ENCODE data around the gene SLAMF8.

SLAMF8 gene

DNA sequence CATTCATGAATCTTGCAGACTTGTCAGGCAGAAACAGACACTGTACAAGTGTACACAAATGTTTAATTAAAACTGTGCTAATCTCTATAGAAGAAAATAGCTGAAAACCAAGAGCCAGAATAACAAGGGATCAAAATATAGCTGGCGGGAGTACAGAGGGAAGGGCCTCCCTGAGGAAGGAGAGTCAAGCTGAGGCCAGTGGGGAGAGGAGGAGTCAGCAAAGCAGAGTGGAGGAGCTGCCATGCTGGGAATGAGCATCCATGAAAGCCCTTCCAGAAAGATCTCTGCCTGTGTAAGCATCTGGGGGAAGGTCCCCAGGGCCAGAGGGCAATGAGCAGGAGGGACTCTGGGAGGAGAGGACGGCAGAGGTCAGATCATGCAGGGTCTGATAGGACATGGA is 15.1 kb downstream of the SLAMF8 start:
- no peak overlapping the region for H3K4me3 ChIP-seq (ENCODE audit: low read length)
- H3K9me3 ChIP-seq (ENCODE audit: insufficient read depth, low read length): no peaks in the 10 kb centered on the region
- H4K20me1 ChIP-seq (ENCODE audit: insufficient read depth, low read length): peaks cover 7% of the 10 kb centered on the region; the same call in 1 of the 2 replicates
- H3K27ac ChIP-seq (ENCODE audit: low read length): no peak overlapping the region
- H3K4me2 ChIP-seq (ENCODE audit: low read length): no peak overlapping the region
- H2AFZ ChIP-seq (ENCODE audit: low read depth, low read length): no peak overlapping the region
- no peak overlapping the region for H3K9ac ChIP-seq (ENCODE audit: low read length)
- peaks cover 26% of the 10 kb centered on the region for H3K4me1 ChIP-seq (ENCODE audit: low read length)
- H3K36me3 ChIP-seq (replicated peaks; ENCODE audit: low read depth, low read length): no peaks in the 10 kb centered on the region
- TF ChIP-seq CTCF (IDR thresholded peaks at IDR 0.05; ENCODE audit: low read depth, low read length) (no peak), EZH2phosphoT487 (IDR thresholded peaks at IDR 0.05; ENCODE audit: low read depth) (no peak)
- peaks cover 65% of the 10 kb centered on the region for H3K27me3 ChIP-seq (ENCODE audit: low read depth, low read length)
- H3K79me2 ChIP-seq (ENCODE audit: low read length): no peaks in the 10 kb centered on the region

- Histone ChIP-seq H2AFZ (ENCODE audit: low read depth, low read length) (no peak overlapping the region), H3K9me3 (ENCODE audit: insufficient read depth, low read length) (no peaks in the 10 kb centered on the region), H4K20me1 (ENCODE audit: insufficient read depth, low read length) (peaks cover 4% of the 10 kb centered on the region; the same call in 1 of the 2 replicates), H3K4me3 (ENCODE audit: low read length) (no peak overlapping the region), H3K4me1 (ENCODE audit: low read length) (peaks cover 22% of the 10 kb centered on the region), H3K27me3 (ENCODE audit: low read depth, low read length) (peaks cover 66% of the 10 kb centered on the region), H3K36me3 (replicated peaks; ENCODE audit: low read depth, low read length) (no peaks in the 10 kb centered on the region), H3K79me2 (ENCODE audit: low read length) (no peaks in the 10 kb centered on the region), H3K4me2 (ENCODE audit: low read length) (no peak overlapping the region), H3K27ac (ENCODE audit: low read length) (no peak overlapping the region), H3K9ac (ENCODE audit: low read length) (no peak overlapping the region)
- TF ChIP-seq CTCF (IDR thresholded peaks at IDR 0.05; ENCODE audit: low read depth, low read length) (no peak), EZH2phosphoT487 (IDR thresholded peaks at IDR 0.05; ENCODE audit: low read depth) (no peak)
Measured at GRCh38 chr1:159843459-159843858, 16.8 kb downstream of the SLAMF8 start.

GRCh38 chr1:159845751-159846629 is 19.3 kb downstream of the SLAMF8 start:
- H3K4me1 ChIP-seq (ENCODE audit: low read length): no peaks in the 10 kb centered on the region
- no peaks in the 10 kb centered on the region for H3K79me2 ChIP-seq (ENCODE audit: low read length)
- peaks cover 77% of the 10 kb centered on the region for H3K27me3 ChIP-seq (ENCODE audit: low read depth, low read length)
- no peaks in the 10 kb centered on the region for H3K36me3 ChIP-seq (replicated peaks; ENCODE audit: low read depth, low read length)
- no peak overlapping the region for H3K27ac ChIP-seq (ENCODE audit: low read length)
- no peak overlapping the region for H2AFZ ChIP-seq (ENCODE audit: low read depth, low read length)
- no peak for TF ChIP-seq EZH2phosphoT487 (IDR thresholded peaks at IDR 0.05; ENCODE audit: low read depth)
- TF ChIP-seq CTCF (IDR thresholded peaks at IDR 0.05; ENCODE audit: low read depth, low read length): no peak
- H3K9me3 ChIP-seq (ENCODE audit: insufficient read depth, low read length): no peaks in the 10 kb centered on the region
- H4K20me1 ChIP-seq (ENCODE audit: insufficient read depth, low read length): no peaks in the 10 kb centered on the region
- H3K9ac ChIP-seq (ENCODE audit: low read length): no peak overlapping the region
- H3K4me2 ChIP-seq (ENCODE audit: low read length): no peak overlapping the region
- no peak overlapping the region for H3K4me3 ChIP-seq (ENCODE audit: low read length)

DNA sequence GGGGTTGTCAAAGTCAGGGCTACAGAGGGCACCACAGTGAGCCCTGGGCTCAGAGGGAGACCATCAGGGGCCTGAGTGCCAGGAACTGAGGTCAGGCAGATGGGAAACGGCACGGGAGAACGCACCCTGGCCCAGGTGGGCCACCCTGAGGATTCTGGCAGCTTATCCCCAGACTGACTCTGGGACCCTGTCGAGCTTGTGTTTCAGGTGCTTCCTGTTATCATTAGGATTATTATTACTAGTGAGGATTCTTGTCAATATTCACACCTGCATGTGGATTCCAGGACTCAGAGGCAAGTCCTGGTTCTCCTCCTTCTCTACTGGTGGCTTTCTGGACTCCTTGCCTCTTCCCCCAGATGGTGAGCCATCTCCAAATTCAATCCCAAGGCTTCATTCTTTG is 20.6 kb downstream of the SLAMF8 start:
- H3K27me3 ChIP-seq (ENCODE audit: low read depth, low read length): peaks cover 70% of the 10 kb centered on the region
- no peaks in the 10 kb centered on the region for H4K20me1 ChIP-seq (ENCODE audit: insufficient read depth, low read length)

More for the DNA sequence above, 20.6 kb downstream of the SLAMF8 start:
- H3K79me2 ChIP-seq (ENCODE audit: low read length): no peaks in the 10 kb centered on the region
- no peak overlapping the region for H3K4me2 ChIP-seq (ENCODE audit: low read length)
- no peak overlapping the region for H3K9ac ChIP-seq (ENCODE audit: low read length)
- H2AFZ ChIP-seq (ENCODE audit: low read depth, low read length): no peak overlapping the region
- no peaks in the 10 kb centered on the region for H3K36me3 ChIP-seq (replicated peaks; ENCODE audit: low read depth, low read length)
- no peak overlapping the region for H3K27ac ChIP-seq (ENCODE audit: low read length)
- H3K4me3 ChIP-seq (ENCODE audit: low read length): no peak overlapping the region
- no peaks in the 10 kb centered on the region for H3K9me3 ChIP-seq (ENCODE audit: insufficient read depth, low read length)
- TF ChIP-seq CTCF (IDR thresholded peaks at IDR 0.05; ENCODE audit: low read depth, low read length) (no peak), EZH2phosphoT487 (IDR thresholded peaks at IDR 0.05; ENCODE audit: low read depth) (no peak)
- H3K4me1 ChIP-seq (ENCODE audit: low read length): no peaks in the 10 kb centered on the region

All from OCI-LY3 (cell line).